Stimulated activated CD4-positive, alpha-beta T cell treated with anti-CD3 and anti-CD28 coated beads, Interleukin-4, amount 100 ng/mL, for 1 hour (primary cell): ENCODE data around the gene PIK3CB.
"Not testable (repeated sequence)": the region's sequence is repeated elsewhere in the genome, so short reads cannot be mapped to it uniquely, and the experiment has no call there.

Experiments
- DNase-seq: peaks from one replicate; pipeline ENCODE4 v3.0.0-alpha.2; 2020

The PIK3CB gene

GRCh38 chr3:138732456-138732855 lies 102.3 kb downstream of the PIK3CB start:
- no peak for DNase-seq

GRCh38 chr3:138726946-138727730 lies 107.6 kb downstream of the PIK3CB start:
- DNase-seq, result no peak

GRCh38 chr3:138726042-138726441 lies 108.7 kb downstream of the PIK3CB start:
- not testable (repeated sequence) for DNase-seq

DNA sequence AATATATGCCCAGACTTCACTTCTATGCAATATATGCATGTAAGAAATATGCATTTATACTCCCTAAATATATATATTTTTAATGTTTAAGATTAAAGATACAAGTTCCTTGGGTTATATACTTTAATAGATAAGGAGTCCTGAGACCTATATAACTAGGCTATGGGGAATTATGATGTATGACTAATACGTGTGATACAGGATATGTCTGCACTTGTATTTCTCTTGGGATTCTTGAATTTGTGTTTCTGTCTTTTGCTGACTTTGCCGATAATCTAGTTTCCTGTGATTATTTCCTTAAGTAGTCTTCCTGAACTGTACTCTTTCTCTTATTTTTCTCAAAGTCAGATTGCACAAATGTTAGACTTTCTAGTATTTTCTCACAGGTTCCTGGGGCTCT lies 109.6 kb downstream of the PIK3CB start:
- no peak for DNase-seq

DNA sequence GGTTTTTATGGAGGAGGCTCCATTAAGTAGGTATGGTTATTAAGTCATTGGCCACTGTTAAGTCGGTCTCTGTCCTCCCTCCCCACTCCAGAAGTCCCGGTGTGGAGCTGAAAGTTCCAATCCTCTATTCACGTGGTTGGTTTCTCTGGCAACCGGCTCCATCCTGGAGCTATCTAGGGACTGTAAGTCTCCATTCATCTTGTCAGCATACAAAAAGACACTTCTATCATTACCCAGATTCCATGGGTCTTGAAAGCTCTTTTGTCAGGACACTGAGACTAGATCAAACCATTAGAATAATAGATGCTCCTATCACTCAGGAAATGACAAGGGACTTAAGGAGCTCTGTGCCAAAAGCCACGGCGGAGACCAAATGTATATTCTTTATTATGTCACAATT lies 110.3 kb downstream of the PIK3CB start:
- DNase-seq, result no peak

DNA sequence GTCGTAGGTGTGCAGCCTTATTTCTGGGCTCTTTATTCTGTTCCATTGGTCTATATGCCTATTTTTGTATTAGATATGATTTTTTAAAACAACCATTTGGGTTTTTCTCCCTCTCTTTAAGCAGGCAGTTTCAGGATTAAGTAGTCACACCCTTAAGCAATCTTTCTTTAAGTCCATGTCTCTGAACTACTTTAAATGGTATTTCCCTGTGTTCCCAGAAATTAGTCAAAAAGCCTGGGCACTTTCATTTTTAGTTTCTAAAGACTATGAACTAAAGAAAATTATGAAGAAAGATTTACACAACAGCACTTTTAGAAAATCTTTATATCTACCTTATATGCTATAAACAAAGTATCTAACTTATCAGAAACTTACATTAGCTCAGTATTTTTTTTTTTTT lies 115.9 kb downstream of the PIK3CB start:
- no peak for DNase-seq

DNA sequence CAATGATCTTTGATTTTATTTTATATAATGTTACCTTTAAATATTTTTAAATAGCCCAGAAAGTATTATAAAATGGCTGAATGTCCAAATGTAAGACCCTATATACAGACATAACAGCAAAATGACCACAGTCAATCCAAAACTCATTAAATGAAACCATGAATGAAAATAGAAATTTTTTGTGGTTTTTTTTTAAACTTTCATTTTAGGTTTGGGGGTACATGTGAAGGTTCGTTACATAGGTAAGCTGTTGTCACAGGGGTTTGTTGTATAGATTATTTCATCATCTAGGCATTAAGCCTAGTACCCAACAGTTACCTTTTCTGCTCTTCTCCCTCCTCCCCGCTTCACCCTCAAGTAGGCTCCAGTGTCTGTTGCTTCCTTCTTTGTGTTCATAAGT lies 117.4 kb downstream of the PIK3CB start:
- DNase-seq, result no peak

- DNase-seq, result no peak
Measured at GRCh38 chr3:138712086-138712485, 122.6 kb downstream of the PIK3CB start.

- DNase-seq, result no peak
Measured at GRCh38 chr3:138705675-138706074, 129.1 kb downstream of the PIK3CB start.

GRCh38 chr3:138696666-138697370 lies 137.9 kb downstream of the PIK3CB start:
- DNase-seq, result no peak

GRCh38 chr3:138694287-138695007 lies 140.3 kb downstream of the PIK3CB start:
- no peak for DNase-seq

- DNase-seq, result no peak
Measured at GRCh38 chr3:138692152-138692551, 142.6 kb downstream of the PIK3CB start.

DNA sequence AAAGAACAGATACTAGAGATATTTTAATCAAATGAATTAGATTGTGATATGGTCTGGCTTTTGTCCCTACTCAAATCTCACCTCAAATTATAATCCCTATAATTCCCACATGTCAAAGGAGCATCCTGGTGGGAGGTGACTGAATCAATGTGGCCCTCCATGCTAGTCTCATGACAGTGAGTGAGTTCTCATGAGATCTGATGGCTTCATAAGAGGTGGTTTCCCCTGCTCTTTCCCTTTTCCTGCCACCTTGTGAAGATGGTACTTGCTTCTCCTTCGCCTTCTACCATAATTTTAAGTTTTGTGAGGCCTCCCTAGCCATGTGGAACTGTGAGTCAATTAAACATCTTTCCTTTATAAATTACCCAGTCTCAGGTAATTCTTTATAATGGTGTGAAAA lies 143.4 kb downstream of the PIK3CB start:
- DNase-seq, result no peak

- DNase-seq, result no peak
Measured at GRCh38 chr3:138690036-138690435, 144.7 kb downstream of the PIK3CB start.

DNA sequence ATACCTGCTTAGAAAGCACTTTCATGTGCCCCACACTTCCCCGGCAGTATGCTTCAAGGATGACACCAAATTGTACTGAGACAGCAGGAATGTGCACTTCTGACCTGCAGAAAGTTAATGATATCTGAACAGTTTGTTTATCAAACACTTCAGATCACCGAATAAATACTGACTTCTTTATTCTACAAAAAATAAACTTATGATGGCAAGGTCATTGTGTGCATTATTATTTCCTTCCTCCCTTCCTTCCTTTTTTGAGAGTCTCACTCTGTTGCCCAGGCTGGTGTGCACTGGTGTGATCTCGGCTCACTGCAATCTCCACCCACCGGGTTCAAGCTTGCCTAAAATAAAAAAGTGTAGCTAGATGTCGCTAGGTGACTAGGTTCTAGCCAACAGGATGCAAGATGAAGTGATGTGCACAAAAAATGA lies 145.8 kb downstream of the PIK3CB start:
- no peak for DNase-seq

GRCh38 chr3:138687236-138687635 lies 147.5 kb downstream of the PIK3CB start:
- DNase-seq, result no peak

DNA sequence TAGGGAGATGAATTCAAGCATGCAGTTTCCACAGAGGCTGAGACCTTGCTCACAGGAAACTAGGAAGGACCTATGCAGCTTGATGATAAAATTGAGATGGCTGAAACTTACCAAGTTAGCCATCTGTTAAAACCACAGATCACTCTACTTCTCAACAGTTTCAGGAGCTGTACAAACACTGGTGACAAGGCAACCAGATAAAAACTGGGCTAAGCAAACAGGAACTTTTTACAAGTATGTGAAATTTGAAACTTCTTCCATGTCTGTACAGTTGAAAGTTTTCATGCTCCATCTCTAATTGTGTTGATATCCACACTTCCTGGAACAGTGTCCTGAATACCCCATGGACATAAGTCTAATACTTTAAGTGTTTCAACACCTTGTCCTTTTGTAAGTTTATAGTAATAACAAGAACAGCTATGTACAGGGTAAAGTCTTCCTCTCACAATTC lies 147.9 kb downstream of the PIK3CB start:
- DNase-seq, result no peak

- DNase-seq, result no peak
Measured at GRCh38 chr3:138684396-138684795, 150.3 kb downstream of the PIK3CB start.

DNA sequence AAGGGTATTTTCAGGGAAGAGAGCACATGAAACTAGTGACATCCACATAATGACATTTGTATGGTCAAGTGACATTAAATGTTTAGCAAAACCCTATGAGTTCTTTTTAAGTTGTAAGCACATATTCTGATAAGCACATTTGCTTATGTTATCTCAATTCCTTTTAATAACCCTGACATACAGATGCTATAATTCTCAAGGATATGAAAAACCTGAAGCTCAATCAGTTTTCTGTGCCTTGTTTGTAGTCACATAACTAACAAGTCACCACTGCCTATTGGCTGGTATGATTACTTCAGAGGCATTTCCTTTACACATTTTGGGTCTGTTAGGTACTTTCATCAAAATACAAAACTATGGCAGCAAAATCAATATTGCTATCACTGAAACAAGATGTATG lies 152.1 kb downstream of the PIK3CB start:
- DNase-seq, result no peak

DNA sequence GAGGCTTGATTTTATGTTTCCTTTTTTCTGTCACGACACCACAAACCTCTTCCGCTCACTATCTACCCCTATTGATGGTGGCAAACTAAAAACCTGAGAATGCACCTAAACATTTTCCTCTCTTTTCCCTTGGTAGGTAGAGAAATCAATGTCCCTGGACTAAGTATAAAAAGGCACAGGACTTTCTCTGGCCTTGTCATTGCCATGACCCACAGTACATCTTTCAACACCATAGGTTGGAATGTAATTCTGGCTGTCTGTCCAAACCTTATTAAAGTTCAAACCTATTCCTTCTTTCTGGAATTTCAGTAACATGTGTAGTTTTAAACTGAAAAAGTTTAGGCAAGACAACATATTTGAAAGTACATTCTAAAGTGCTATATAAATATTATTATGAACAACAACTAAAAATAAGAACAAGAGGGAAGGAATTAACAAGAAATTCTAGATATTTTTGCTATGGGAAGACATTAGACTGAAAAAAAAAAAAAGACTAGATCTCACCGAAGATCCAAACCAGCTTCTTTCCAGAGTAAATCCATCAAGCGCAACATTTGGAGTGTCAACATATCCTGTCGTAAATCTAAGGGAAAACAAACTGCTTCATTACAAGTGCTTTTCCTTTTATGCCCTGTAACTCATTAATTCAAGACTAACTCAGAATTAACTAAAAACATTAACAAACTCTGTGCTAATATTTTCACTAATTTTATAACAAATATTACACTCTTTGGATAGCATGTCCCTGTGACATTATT lies 153.1 kb downstream of the PIK3CB start:
- DNase-seq, result no peak

DNA sequence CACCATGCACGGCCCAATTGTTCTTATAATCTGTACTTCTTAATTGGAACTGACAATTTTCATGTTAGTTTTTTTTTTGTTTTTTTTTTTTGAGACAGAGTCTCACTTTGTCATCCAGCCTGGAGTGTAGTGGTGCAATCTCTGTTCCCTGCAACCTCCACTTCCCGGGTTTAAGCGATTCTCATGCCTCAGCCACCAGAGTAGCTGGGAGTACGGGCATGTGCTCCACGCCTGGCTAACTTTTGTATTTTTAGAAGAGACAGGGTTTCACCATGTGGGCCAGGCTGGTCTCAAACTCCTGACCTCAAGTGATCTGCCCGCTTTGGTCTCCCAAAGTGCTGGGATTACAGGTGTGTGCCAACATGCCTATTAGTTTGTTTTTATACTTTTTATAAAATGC lies 153.8 kb downstream of the PIK3CB start:
- DNase-seq, result not testable (repeated sequence)

GRCh38 chr3:138678874-138679392 lies 155.8 kb downstream of the PIK3CB start:
- no peak for DNase-seq

DNA sequence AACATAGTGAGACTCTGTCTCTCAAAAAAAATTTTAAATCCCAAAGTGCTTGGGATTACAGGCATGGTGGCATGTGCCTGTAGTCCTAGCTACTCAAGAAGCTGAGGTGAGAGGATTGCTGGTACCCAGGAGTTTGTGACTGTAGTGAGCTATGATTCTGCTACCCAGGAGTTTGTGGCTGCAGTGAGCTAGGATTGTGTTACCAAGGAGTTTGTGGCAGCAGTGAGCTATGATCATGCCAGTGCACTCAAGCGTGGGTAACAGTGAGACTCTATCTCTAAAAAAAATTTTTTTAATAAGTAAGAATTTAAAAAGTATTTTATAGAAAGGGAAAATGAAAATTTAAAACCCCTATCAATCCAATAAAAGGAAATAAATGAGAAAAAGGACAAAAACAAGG lies 156.6 kb downstream of the PIK3CB start:
- DNase-seq, result no peak
